ENCODE results near the gene FAM151A.
A peak's percentile ranks its signal among the peaks of the same experiment; 100 is the strongest.

DNA sequence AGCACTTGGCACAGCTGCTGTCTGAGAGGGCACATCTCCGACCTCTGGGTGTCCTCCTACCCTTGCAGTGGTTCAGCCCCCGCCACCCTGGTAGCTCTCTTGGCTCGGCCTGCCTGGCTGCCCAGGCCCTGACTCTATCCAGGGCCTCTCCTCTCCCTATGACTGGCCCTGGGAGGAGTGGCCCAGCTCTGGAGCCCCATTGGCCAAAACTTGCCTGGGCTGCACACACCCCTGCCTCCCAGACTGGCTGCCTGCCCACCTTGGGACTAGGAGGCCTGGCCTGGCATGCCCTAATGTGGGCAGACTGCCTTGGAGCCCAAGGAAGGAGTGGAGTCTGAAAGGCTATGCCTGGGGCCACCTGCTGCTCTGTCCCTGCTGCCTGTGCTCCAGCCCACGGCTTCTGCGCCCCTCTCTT, 41.7 kb downstream of the FAM151A start:
- TF ChIP-seq POLR2A (IDR thresholded peaks at IDR 0.05) (no peak), EP300 (IDR thresholded peaks at IDR 0.05) (peak; percentile 28), POLR2AphosphoS5 (IDR thresholded peaks at IDR 0.05) (no peak)
- TF ChIP-seq, protein P1, sequence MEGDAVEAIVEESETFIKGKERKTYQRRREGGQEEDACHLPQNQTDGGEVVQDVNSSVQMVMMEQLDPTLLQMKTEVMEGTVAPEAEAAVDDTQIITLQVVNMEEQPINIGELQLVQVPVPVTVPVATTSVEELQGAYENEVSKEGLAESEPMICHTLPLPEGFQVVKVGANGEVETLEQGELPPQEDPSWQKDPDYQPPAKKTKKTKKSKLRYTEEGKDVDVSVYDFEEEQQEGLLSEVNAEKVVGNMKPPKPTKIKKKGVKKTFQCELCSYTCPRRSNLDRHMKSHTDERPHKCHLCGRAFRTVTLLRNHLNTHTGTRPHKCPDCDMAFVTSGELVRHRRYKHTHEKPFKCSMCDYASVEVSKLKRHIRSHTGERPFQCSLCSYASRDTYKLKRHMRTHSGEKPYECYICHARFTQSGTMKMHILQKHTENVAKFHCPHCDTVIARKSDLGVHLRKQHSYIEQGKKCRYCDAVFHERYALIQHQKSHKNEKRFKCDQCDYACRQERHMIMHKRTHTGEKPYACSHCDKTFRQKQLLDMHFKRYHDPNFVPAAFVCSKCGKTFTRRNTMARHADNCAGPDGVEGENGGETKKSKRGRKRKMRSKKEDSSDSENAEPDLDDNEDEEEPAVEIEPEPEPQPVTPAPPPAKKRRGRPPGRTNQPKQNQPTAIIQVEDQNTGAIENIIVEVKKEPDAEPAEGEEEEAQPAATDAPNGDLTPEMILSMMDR (IDR thresholded peaks at IDR 0.05), result no peak
